HT-29 (cell line): ENCODE data around the gene TACC3. TPM values are rescaled to one million over a fixed set of nuclear protein-coding genes. Genes with fewer than 3 reads are reported as not detected.

Experiments
- DNase-seq: peaks from one replicate; pipeline ENCODE4 v3.0.0-alpha.2; 2015; ENCODE audit warnings: low spot score
- total RNA-seq: library from RNA; depleted of rRNA; stranded (reverse); fragments of >200 nt; shearing (Covaris generic); gene quantifications from 2 replicates; pipeline ENCODE4 v1.2.3, GENCODE V29; 2014

The TACC3 gene
- total RNA-seq, 1 experiment from 2014 or later = 71.2 TPM

- peak; percentile 47 for DNase-seq
These were observed 1.3 kb downstream of the TACC3 start for GRCh38 chr4:1722551-1723118.

- no peak for DNase-seq
These were observed 1.9 kb downstream of the TACC3 start for GRCh38 chr4:1723131-1723801.

- no peak for DNase-seq
These were observed 4.2 kb downstream of the TACC3 start for GRCh38 chr4:1725521-1725920.

- DNase-seq = peak; percentile 96
These were observed 5.0 kb downstream of the TACC3 start for GRCh38 chr4:1726146-1726934.

- DNase-seq = peak; percentile 92
These were observed 6.1 kb downstream of the TACC3 start for GRCh38 chr4:1727117-1728031.

GRCh38 chr4:1728061-1728980 lies 7.0 kb downstream of the TACC3 start:
- no peak for DNase-seq

GRCh38 chr4:1730532-1731135 lies 9.3 kb downstream of the TACC3 start:
- no peak for DNase-seq

GRCh38 chr4:1731180-1731579 lies 9.9 kb downstream of the TACC3 start:
- DNase-seq = no peak

GRCh38 chr4:1732911-1733310 lies 11.6 kb downstream of the TACC3 start:
- DNase-seq = no peak

- no peak for DNase-seq
These were observed 13.9 kb downstream of the TACC3 start for GRCh38 chr4:1735215-1735614.

- no peak for DNase-seq
These were observed 15.5 kb downstream of the TACC3 start for GRCh38 chr4:1736812-1737211.

- no peak for DNase-seq
These were observed 16.3 kb downstream of the TACC3 start for GRCh38 chr4:1737666-1738065.

- DNase-seq = no peak
These were observed 17.1 kb downstream of the TACC3 start for GRCh38 chr4:1738410-1738809.

GRCh38 chr4:1739358-1739757 lies 18.0 kb downstream of the TACC3 start:
- DNase-seq = no peak

GRCh38 chr4:1740021-1740545 lies 18.8 kb downstream of the TACC3 start:
- DNase-seq = no peak

- no peak for DNase-seq
These were observed 19.9 kb downstream of the TACC3 start for GRCh38 chr4:1741208-1741607.

- DNase-seq = no peak
These were observed 22.2 kb downstream of the TACC3 start for GRCh38 chr4:1743551-1743950.

GRCh38 chr4:1743975-1744374 lies 22.7 kb downstream of the TACC3 start:
- DNase-seq = no peak

GRCh38 chr4:1744552-1744951 lies 23.2 kb downstream of the TACC3 start:
- no peak for DNase-seq

- DNase-seq = no peak
These were observed 23.8 kb downstream of the TACC3 start for GRCh38 chr4:1745165-1745564.
